OCI-LY7 (cell line): Measurements from ENCODE around the gene WWTR1. TPM values are rescaled to one million over a fixed set of nuclear protein-coding genes. Genes with fewer than 3 reads are reported as not detected.

ENCODE experiments used
- BruUV-seq: library from RNA; stranded (reverse); fragments of 400-500 nt; replicated peaks from 2 replicates; lab custom pipeline; 2021; lab: Mats Ljungman, UMichigan
- CTCF ChIA-PET: fragments of 300-600 bp; sonication (Branson Sonifier 250); formaldehyde crosslinking; loops from one replicate; lab custom pipeline; 2022; ENCODE audit warnings: antibody characterized with exemption; ENCODE audit not compliant: unreplicated experiment; lab: Charles Lee
- POLR2A ChIA-PET: fragments of 300-600 bp; sonication (Branson Sonifier 250); formaldehyde crosslinking; loops from one replicate; lab custom pipeline; 2022; ENCODE audit warnings: antibody characterized with exemption; lab: Charles Lee
- DNase-seq: peaks from one replicate; pipeline ENCODE4 v3.0.0-alpha.2; 2015; ENCODE audit warnings: low spot score
- H2AFZ ChIP-seq: fragments of 200-600 bp; sonication (generic), shearing (Covaris generic); 2 replicates; pipeline ENCODE4 v1.6.1; 2014; ENCODE audit warnings: mild to moderate bottlenecking, antibody characterized with exemption, low read length, moderate library complexity
- H3K27ac ChIP-seq: fragments of 200-600 bp; sonication (generic); 2 replicates; pipeline ENCODE4 v1.5.1; 2014; ENCODE audit warnings: mixed run types, low read depth, mild to moderate bottlenecking, moderate library complexity, low read length, inconsistent platforms; ENCODE audit not compliant: poor library complexity, severe bottlenecking
- H3K36me3 ChIP-seq: fragments of 200-600 bp; sonication (generic); 2 replicates; pipeline ENCODE4 v1.6.1; 2014; ENCODE audit warnings: mild to moderate bottlenecking, antibody characterized with exemption, low read length, moderate library complexity, mixed read lengths; ENCODE audit not compliant: insufficient read depth
- H3K4me1 ChIP-seq: fragments of 200-600 bp; sonication (generic); 2 replicates; pipeline ENCODE4 v1.5.1; 2014; ENCODE audit warnings: mild to moderate bottlenecking, low read length; ENCODE audit not compliant: insufficient read depth, poor library complexity, severe bottlenecking
- H3K4me2 ChIP-seq: fragments of 200-600 bp; sonication (generic); 2 replicates; pipeline ENCODE4 v1.6.1; 2014; ENCODE audit warnings: mild to moderate bottlenecking, low read length
- H3K4me3 ChIP-seq: fragments of 200-600 bp; sonication (generic); 2 replicates; pipeline ENCODE4 v1.5.1; 2014; ENCODE audit warnings: mild to moderate bottlenecking, low read depth, low read length; ENCODE audit not compliant: poor library complexity, severe bottlenecking
- H3K79me2 ChIP-seq: fragments of 200-600 bp; sonication (generic); 2 replicates; pipeline ENCODE4 v1.6.1; 2016; ENCODE audit warnings: low read depth, mild to moderate bottlenecking, low read length, moderate library complexity, mixed read lengths; ENCODE audit not compliant: insufficient read depth
- H3K9me2 ChIP-seq: fragments of 200-600 bp; sonication (generic); 2 replicates; pipeline ENCODE4 v1.6.1; 2016; ENCODE audit warnings: mild to moderate bottlenecking, low read length, mixed read lengths; ENCODE audit not compliant: insufficient read depth
- H3K9me3 ChIP-seq: fragments of 200-600 bp; sonication (generic); 2 replicates; pipeline ENCODE4 v1.6.1; 2014; ENCODE audit warnings: mild to moderate bottlenecking, mixed run types, low read length, mixed read lengths
- H4K20me1 ChIP-seq: fragments of 200-600 bp; sonication (generic); 2 replicates; pipeline ENCODE4 v1.6.1; 2014; ENCODE audit warnings: mild to moderate bottlenecking, antibody characterized with exemption, low read length, moderate library complexity, mixed read lengths; ENCODE audit not compliant: insufficient read depth
- EZH2phosphoT487 ChIP-seq: fragments of 200-600 bp; sonication (generic); IDR thresholded peaks from 2 replicates; pipeline ENCODE4 v1.6.1; 2018; ENCODE audit warnings: low read depth, borderline replicate concordance, mild to moderate bottlenecking, mixed run types, antibody characterized with exemption, low read length, moderate library complexity, mixed read lengths
- intact Hi-C: fragments of 100-400 bp; cut with micrococcal nuclease; formaldehyde crosslinking; loops from one replicate; pipeline ENCODE4 v1.10.0; 2022; ENCODE audit not compliant: unreplicated experiment
- total RNA-seq, 2 experiments: library from RNA; depleted of rRNA in 1 of 2; stranded (reverse); fragments of >200 nt in 1 of 2; shearing (Covaris generic) in 1 of 2; gene quantifications; 2 replicates each; pipeline ENCODE4 v1.2.3, GENCODE V29; 2014 to 2022
- TF ChIP-seq, protein P1 (sequence below): fragments of 200-600 bp; sonication (generic); conservative IDR thresholded peaks from 2 replicates; pipeline ENCODE4 v1.5.1; 2014; ENCODE audit warnings: mild to moderate bottlenecking, antibody characterized with exemption, low read length, moderate library complexity, mixed read lengths

WWTR1 gene
- total RNA-seq, 2 experiments from 2014 or later, result 0.15 TPM; not detected in 1

DNA sequence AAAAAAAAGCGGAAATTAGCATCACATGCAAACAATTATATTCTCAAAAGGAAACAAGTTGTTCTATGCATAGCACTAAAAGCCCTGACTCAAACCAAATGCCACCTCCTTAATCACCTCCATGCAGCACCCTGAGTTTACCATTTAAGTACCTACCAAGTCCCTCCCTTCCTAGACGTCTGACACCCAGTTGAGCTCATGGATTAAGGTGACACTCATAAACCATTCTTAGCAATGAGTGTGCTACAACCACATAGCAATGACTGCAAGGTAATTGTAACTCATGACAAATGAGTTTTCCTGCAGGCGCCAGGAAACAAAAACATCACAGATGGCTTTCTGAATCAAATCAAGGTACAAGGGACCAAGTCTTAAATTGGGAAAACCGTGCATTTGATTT is 32.0 kb downstream of the WWTR1 start:
- H2AFZ ChIP-seq, result no peak overlapping the region
- no peaks in the 10 kb centered on the region for H3K4me1 ChIP-seq
- H4K20me1 ChIP-seq, result no peaks in the 10 kb centered on the region
- no peaks in the 10 kb centered on the region for H3K9me3 ChIP-seq
- TF ChIP-seq, protein P1, sequence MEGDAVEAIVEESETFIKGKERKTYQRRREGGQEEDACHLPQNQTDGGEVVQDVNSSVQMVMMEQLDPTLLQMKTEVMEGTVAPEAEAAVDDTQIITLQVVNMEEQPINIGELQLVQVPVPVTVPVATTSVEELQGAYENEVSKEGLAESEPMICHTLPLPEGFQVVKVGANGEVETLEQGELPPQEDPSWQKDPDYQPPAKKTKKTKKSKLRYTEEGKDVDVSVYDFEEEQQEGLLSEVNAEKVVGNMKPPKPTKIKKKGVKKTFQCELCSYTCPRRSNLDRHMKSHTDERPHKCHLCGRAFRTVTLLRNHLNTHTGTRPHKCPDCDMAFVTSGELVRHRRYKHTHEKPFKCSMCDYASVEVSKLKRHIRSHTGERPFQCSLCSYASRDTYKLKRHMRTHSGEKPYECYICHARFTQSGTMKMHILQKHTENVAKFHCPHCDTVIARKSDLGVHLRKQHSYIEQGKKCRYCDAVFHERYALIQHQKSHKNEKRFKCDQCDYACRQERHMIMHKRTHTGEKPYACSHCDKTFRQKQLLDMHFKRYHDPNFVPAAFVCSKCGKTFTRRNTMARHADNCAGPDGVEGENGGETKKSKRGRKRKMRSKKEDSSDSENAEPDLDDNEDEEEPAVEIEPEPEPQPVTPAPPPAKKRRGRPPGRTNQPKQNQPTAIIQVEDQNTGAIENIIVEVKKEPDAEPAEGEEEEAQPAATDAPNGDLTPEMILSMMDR, result no peak
- BruUV-seq, result no TSS peak
- H3K4me3 ChIP-seq, result no peak overlapping the region
- no peak for DNase-seq
- ChIA-PET CTCF (no interaction called here), POLR2A (interaction anchor here (0.7 to 1.5 kb wide), 3 partner anchors 10 to 328 kb away, joined by 3 to 6 read pairs (median 5); no protein-coding TSS in a partner anchor)
- no peaks in the 10 kb centered on the region for H3K79me2 ChIP-seq
- intact Hi-C loops, result no loop called here
- no peaks in the 10 kb centered on the region for H3K9me2 ChIP-seq
- H3K36me3 ChIP-seq, result no peaks in the 10 kb centered on the region
- H3K27ac ChIP-seq, result no peak overlapping the region
- no peak overlapping the region for H3K4me2 ChIP-seq

DNA sequence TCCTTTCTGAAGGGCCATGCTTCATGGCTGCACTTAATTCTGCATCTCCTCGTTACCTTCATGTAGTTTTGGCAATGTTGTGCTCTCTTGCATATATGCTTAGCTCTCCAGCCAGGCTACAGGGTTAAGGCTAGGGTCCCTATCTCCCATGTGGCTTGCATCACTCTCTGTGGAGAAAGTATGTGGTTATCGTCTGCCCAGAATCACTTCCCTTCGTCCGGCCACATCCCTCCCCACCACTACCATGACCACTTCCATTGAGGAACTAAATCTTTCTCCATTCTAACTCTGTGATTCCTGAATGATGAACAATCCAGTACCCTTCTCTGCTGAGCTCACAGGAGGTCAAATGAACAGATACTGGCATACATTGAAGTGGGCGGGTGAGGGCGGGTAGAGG is 34.0 kb downstream of the WWTR1 start:
- no peaks in the 10 kb centered on the region for H3K9me2 ChIP-seq
- BruUV-seq, result no TSS peak
- no peaks in the 10 kb centered on the region for H3K36me3 ChIP-seq
- no peaks in the 10 kb centered on the region for H4K20me1 ChIP-seq
- intact Hi-C loops, result no loop called here
- DNase-seq, result no peak
- no peak overlapping the region for H3K4me2 ChIP-seq
- H3K4me1 ChIP-seq, result no peaks in the 10 kb centered on the region
- no peak overlapping the region for H3K27ac ChIP-seq
- H3K9me3 ChIP-seq, result no peaks in the 10 kb centered on the region
- TF ChIP-seq, protein P1, result no peak
- no peak for TF ChIP-seq EZH2phosphoT487
- POLR2A ChIA-PET, result no interaction called here
- CTCF ChIA-PET, result no interaction called here
- no peak overlapping the region for H2AFZ ChIP-seq
- H3K4me3 ChIP-seq, result no peak overlapping the region
- no peaks in the 10 kb centered on the region for H3K79me2 ChIP-seq

DNA sequence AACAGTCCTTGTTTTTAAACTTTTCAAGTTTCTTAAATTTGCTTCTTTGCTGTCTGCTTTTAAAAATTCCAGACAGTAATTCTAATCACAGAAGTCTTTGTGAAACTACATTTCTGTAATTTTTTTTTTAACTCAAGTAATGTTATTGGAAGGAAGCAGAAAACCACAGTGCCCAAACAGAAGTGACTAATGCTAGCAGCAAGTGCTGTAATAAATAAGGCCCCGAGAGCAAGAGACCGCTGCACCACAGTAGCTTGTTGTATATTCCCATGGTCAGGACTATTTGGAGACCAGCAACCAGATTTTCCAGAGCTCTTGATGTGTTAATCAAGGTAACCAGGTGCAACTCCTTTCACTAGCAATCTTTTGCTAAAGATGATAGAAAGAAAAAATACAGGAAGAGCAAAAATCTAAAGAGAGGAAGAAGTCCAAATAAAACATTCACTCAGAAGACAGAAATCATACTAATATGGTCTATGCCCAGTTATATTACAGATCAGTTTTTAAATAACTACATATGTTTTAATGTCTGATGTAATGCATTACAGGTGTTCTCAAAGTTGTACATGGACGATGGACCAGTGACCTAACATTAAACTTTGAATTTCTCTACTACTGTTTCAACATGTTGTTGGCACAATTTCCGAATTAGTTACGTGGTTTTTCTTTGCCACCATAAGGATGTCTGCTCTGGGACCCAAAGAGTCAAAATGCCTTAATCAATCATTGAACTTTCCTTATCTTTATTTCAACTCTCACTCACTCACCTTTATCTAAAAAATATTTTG is 36.4 kb downstream of the WWTR1 start:
- BruUV-seq, result no TSS peak
- H3K36me3 ChIP-seq, result no peaks in the 10 kb centered on the region
- intact Hi-C loops, result no loop called here

More for the DNA sequence above, 36.4 kb downstream of the WWTR1 start:
- no peak for TF ChIP-seq EZH2phosphoT487
- TF ChIP-seq, protein P1, result no peak
- CTCF ChIA-PET, result no interaction called here
- POLR2A ChIA-PET, result interaction anchor here (0.6 kb wide), 1 partner anchor 18 kb away, joined by 4 read pairs; no protein-coding TSS in a partner anchor
- H3K9me3 ChIP-seq, result no peaks in the 10 kb centered on the region
- no peaks in the 10 kb centered on the region for H3K4me1 ChIP-seq
- no peaks in the 10 kb centered on the region for H3K9me2 ChIP-seq
- H3K4me2 ChIP-seq, result no peak overlapping the region
- H3K27ac ChIP-seq, result no peak overlapping the region
- no peak overlapping the region for H2AFZ ChIP-seq
- no peaks in the 10 kb centered on the region for H4K20me1 ChIP-seq
- H3K4me3 ChIP-seq, result no peak overlapping the region
- DNase-seq, result no peak
- H3K79me2 ChIP-seq, result no peaks in the 10 kb centered on the region
